Measurements from ENCODE around the gene PPIA. TPM values are rescaled to one million over a fixed set of nuclear protein-coding genes. Genes with fewer than 3 reads are reported as not detected.
"Not testable (repeated sequence)": the region's sequence is repeated elsewhere in the genome, so short reads cannot be mapped to it uniquely, and the experiment has no call there.

Gene PPIA
- total RNA-seq, 1 donor from 2014 or later = 1,411 TPM

DNA sequence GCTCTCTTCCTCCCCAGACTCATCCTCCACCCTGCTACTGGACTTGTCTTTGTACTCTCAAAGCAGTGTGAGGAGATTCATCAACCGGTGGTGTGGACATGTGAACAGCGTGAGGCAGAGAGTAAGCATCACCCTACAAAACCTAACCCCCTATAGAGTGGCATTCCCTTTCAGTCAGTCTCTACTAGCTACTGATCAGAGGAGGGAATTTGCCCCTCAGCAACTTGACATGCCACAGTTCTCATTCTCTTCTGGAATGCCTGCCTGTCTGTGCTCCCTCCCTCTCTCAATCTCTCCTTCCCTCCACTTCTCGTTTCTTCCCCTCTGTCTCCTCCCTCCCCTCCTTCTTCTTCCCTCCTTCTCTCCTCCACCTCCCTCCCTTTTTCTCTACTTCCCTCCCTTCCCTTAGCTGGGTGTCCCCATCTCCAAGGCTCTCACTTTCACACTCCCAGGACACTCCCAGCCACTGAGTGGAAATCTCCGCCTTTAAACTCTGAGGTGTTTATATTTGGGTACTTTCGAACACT, 26.8 kb downstream of the PPIA start:
- TF ChIP-seq, protein P1, sequence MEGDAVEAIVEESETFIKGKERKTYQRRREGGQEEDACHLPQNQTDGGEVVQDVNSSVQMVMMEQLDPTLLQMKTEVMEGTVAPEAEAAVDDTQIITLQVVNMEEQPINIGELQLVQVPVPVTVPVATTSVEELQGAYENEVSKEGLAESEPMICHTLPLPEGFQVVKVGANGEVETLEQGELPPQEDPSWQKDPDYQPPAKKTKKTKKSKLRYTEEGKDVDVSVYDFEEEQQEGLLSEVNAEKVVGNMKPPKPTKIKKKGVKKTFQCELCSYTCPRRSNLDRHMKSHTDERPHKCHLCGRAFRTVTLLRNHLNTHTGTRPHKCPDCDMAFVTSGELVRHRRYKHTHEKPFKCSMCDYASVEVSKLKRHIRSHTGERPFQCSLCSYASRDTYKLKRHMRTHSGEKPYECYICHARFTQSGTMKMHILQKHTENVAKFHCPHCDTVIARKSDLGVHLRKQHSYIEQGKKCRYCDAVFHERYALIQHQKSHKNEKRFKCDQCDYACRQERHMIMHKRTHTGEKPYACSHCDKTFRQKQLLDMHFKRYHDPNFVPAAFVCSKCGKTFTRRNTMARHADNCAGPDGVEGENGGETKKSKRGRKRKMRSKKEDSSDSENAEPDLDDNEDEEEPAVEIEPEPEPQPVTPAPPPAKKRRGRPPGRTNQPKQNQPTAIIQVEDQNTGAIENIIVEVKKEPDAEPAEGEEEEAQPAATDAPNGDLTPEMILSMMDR (IDR thresholded peaks at IDR 0.05) = no peak
- H3K36me3 Mint-ChIP-seq (ENCODE audit: low read depth) = peaks cover 18% of the 10 kb centered on the region
- ChIA-PET CTCF (no interaction called here), POLR2A (interaction anchor here (0.7 kb wide), 1 partner anchor 25 kb away, joined by 5 read pairs; no protein-coding TSS in a partner anchor)
- H3K4me1 Mint-ChIP-seq = no peaks in the 10 kb centered on the region
- no peak overlapping the region for H3K4me3 Mint-ChIP-seq
- H3K9me3 Mint-ChIP-seq = no peaks in the 10 kb centered on the region
- no peak for DNase-seq
- no peak for ATAC-seq (ENCODE audit: low read depth)
- no peaks in the 10 kb centered on the region for H3K27me3 Mint-ChIP-seq
- intact Hi-C loops (cut with micrococcal nuclease) = no loop called here
- H3K27ac Mint-ChIP-seq = no peak overlapping the region

DNA sequence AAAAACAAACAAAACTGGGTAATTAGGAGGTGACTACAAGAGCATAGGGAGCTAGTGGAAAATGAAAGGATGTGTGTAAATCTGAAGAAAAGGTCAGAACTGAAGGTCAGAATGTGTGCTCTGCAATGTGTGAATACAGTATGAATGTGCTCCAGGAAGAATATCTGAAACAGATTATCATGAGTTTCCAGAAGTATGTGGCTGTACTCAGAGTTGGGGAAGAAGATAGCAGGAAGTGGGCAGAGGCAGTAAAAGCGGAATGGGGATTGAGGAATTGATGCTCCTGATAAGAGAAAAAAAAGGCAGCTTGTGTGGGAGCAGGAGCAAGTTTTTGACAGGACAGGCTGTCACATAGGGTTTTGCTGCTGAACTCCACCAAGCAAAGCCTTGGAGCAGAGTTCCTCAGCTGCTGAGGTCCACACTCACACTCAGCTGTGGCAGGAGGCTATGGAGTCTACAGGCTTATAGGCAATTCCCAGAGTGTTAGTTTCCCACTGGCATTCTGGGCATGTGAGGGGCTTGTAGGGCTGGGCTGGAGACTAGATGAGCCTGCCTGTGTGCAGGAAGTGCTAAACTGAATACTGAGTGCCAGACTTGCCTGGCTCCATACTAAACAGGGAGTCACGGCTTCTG, 28.5 kb downstream of the PPIA start:
- peaks cover 35% of the 10 kb centered on the region for H3K36me3 Mint-ChIP-seq (ENCODE audit: low read depth)
- no peak overlapping the region for H3K4me3 Mint-ChIP-seq
- ChIA-PET CTCF (interaction anchor here (0.7 to 0.8 kb wide), 2 partner anchors 21 to 229 kb away, joined by 3 to 4 read pairs; no protein-coding TSS in a partner anchor), POLR2A (no interaction called here)
- no peaks in the 10 kb centered on the region for H3K9me3 Mint-ChIP-seq
- H3K27ac Mint-ChIP-seq = no peak overlapping the region
- no peak for ATAC-seq (ENCODE audit: low read depth)
- DNase-seq = no peak
- no peaks in the 10 kb centered on the region for H3K27me3 Mint-ChIP-seq
- no peaks in the 10 kb centered on the region for H3K4me1 Mint-ChIP-seq
- TF ChIP-seq, protein P1 (IDR thresholded peaks at IDR 0.05) = no peak
- intact Hi-C loops (cut with micrococcal nuclease) = no loop called here

DNA sequence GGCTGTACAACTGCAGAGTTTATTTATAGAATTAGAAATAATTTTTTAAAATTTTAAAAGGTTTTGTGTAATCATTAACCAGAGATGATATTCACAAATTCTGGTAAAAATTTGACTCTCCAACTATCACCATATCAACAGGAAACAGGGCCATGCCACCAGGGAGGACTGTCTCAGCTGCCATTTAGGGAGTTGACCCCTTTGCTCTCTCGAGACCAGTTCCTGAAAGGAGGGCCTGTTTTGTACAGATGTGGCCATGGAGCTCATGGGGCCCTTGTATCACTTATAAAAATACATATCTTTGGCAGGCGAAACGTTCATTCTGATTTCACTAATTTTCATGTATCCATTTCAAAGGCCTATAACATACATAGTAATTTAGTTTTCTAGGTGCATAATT, 31.1 kb downstream of the PPIA start:
- Mint-ChIP-seq H3K4me1 (no peaks in the 10 kb centered on the region), H3K4me3 (no peak overlapping the region), H3K27ac (no peak overlapping the region), H3K9me3 (no peaks in the 10 kb centered on the region), H3K36me3 (ENCODE audit: low read depth) (peaks cover 54% of the 10 kb centered on the region), H3K27me3 (no peaks in the 10 kb centered on the region)
- intact Hi-C loops (cut with micrococcal nuclease) = no loop called here
- TF ChIP-seq, protein P1 (IDR thresholded peaks at IDR 0.05) = no peak
- ATAC-seq (ENCODE audit: low read depth) = no peak
- ChIA-PET CTCF (interaction anchor here (0.8 kb wide), 1 partner anchor 29 kb away, joined by 3 read pairs; no protein-coding TSS in a partner anchor), POLR2A (interaction anchor here (0.5 kb wide), 1 partner anchor 231 kb away, joined by 10 read pairs; no protein-coding TSS in a partner anchor)
- no peak for DNase-seq

DNA sequence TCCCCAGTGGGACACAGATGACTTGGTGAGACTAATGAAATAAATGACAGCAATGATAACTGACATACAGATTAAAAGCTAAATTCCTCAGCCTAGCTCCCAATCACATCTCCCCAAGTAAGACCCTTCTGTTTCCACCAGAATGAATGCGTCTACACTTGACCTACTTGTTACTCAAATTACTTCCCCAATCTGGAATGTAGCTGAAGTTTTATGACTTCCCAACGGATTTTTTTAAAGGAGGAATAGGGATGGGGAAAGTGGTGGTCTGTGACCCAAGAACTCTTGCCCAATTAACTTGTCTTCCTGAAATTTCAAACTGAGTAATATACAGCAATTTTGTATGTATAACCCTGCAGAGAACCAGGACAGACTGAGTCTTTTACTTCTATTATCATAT, 42.3 kb downstream of the PPIA start:
- no peak for ATAC-seq (ENCODE audit: low read depth)
- no peak overlapping the region for H3K4me3 Mint-ChIP-seq
- H3K36me3 Mint-ChIP-seq (ENCODE audit: low read depth) = peaks cover 60% of the 10 kb centered on the region
- POLR2A ChIA-PET = interaction anchor here (0.6 kb wide), 1 partner anchor 10 kb away, joined by 4 read pairs; no protein-coding TSS in a partner anchor
- TF ChIP-seq, protein P1 (IDR thresholded peaks at IDR 0.05) = no peak
- CTCF ChIA-PET = no interaction called here
- H3K9me3 Mint-ChIP-seq = no peaks in the 10 kb centered on the region
- intact Hi-C loops (cut with micrococcal nuclease) = no loop called here
- peaks cover 3% of the 10 kb centered on the region for H3K4me1 Mint-ChIP-seq
- no peaks in the 10 kb centered on the region for H3K27me3 Mint-ChIP-seq
- no peak for DNase-seq
- no peak overlapping the region for H3K27ac Mint-ChIP-seq

DNA sequence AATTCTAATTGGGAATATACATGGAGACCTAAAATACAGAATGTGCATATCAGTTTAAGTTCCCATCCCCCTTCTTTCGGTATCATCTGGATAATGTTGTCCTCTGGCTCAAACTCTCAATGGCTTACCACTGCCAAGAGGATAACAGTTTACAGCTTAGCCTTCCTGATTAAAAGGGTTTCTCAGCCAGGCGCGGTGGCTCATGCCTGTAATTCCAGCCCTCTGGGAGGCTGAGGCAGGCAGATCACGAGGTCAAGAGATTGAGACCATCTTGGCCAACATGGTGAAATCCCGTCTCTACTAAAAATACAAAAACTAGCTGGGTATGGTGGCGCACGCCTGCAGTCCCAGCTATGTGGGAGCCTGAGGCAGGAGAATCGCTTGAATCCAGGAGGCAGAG, 46.2 kb downstream of the PPIA start:
- CTCF ChIA-PET; H3K27me3 Mint-ChIP-seq; ATAC-seq (ENCODE audit: low read depth); H3K9me3 Mint-ChIP-seq; intact Hi-C loops (cut with micrococcal nuclease); H3K27ac Mint-ChIP-seq; DNase-seq; POLR2A ChIA-PET; H3K4me3 Mint-ChIP-seq: not testable (repeated sequence)
- Mint-ChIP-seq H3K36me3 (ENCODE audit: low read depth) (peaks cover 47% of the 10 kb centered on the region), H3K4me1 (peaks cover 36% of the 10 kb centered on the region)

DNA sequence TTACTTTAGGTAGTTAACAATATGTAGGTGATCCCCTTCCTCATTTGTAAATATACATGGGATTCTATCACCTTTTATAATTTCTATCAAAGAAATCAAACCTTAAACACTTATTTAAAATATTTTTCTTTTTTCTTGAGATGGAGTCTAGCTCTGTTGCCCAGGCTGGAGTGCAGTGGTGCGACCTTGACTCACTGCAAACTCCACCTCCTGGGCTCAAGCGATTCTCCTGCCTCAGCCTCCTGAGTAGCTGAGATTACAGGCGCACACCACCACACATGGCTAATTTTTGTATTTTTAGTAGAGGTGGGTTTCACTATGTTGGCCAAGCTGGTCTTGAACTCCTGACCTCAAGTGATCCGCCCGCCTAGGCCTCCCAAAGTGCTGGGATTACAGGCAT, 47.0 kb downstream of the PPIA start:
- intact Hi-C loops (cut with micrococcal nuclease); H3K27ac Mint-ChIP-seq; DNase-seq; ATAC-seq (ENCODE audit: low read depth); CTCF ChIA-PET; H3K4me3 Mint-ChIP-seq; H3K9me3 Mint-ChIP-seq; H3K27me3 Mint-ChIP-seq: not testable (repeated sequence)
- POLR2A ChIA-PET = interaction anchor here (0.6 to 0.7 kb wide), 3 partner anchors 8 to 237 kb away, joined by 3 to 5 read pairs (median 5); no protein-coding TSS in a partner anchor
- H3K4me1 Mint-ChIP-seq = peaks cover 36% of the 10 kb centered on the region
- peaks cover 50% of the 10 kb centered on the region for H3K36me3 Mint-ChIP-seq (ENCODE audit: low read depth)

Data from activated B cell treated with CpG ODN at 0.5 μM for 24 hours (primary cell).